ENCODE measurements around the gene TM9SF4. TPM values are rescaled to one million over a fixed set of nuclear protein-coding genes. Genes with fewer than 3 reads are reported as not detected.

The TM9SF4 gene
- polyA plus RNA-seq, 5 donors, result 53.1 to 66.4 (median 58.6) TPM

DNA sequence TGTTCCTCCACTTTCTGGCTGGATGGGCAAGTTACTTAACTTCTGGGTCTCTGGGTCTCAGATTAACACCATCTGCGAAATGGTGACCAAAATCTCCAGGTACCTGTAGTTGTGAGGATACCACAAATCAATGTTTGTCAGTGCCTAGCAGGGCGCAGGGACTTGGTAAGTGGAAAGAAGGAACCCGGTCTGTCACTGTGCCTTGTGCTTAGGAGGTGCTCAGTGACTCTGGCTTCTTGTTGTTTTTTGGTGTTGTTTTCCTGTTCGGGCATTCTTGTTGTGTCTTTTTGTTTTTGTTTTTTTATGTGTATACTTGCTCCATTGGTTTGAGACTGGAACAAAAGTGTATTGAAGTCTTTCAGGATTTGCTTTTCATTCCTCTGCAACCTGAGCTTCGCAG, 17.8 kb downstream of the TM9SF4 start:
- no peak for DNase-seq

DNA sequence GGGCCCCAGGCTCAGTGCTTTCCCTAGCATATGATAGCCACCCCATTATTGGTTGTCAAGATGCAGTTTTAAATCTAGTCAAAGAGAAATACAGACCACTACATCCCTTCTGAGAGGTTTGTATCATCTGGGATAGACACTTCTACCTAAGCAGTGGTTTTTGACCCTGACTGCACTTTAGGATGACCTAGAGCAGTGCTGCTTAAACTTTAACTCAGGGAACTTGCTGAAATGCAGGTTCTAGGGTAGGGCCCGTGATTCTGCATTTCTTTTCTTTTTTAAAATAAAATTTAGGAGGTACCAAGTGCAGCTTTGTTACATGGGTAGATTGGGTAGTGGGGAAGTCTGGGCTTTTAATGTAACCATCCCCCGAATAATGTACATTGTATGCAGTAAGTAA, 18.7 kb downstream of the TM9SF4 start:
- no peak for DNase-seq

DNA sequence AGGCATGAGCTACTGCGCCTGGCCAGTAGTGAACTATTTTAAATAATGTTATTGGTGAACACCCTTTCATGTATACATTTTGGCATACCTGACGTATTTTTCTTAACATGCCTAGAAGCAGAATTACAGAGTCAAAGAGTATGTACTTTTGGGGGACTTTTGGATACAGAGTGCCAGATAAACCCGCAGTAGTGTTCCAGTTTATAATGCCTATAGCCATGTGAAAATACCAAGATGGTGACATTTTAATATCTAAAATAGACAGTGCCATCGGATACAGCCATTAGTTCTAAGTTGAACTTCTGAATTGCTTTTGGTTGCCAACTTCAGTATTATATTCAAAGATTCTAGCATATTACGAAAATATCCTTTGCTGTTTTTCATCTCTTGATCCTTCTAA, 20.3 kb downstream of the TM9SF4 start:
- DNase-seq, result no peak

DNA sequence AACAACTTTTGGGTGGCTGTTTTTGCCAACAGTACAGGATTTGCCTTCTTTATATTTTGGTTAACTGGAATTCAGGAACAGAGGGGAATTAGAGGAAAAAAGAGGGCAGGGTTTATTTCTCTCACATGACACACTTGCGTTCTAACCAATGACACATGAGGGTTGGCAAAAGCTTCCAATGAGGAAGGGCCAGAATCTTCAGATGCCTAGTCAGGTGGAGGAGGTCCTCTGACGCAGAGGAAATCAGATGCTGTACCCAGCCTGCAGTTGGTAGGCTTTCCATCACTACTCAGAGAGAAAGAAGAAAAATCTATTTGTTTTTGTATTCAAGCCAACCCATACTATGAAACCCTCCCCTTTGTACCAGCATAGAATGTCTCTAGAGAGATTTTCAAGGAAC, 20.8 kb downstream of the TM9SF4 start:
- no peak for DNase-seq

DNA sequence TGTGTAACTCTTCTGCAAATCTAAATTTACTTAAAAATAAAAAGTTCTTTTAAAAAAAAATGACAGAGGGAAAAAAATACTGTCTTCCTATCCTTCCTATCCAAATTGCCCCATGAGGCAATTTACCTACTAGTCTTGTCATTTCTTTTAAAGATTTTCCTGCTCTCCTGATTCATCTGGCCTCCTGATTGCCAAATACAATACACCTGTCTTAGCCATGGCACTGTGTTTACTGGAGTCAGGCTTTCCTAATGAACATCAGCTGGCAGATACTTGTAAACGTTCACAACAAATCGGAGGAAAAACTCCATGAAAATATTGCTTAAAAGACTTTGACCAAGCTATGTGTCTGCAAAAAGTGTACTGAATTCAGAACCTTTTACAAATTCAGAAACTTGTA, 21.5 kb downstream of the TM9SF4 start:
- no peak for DNase-seq

DNA sequence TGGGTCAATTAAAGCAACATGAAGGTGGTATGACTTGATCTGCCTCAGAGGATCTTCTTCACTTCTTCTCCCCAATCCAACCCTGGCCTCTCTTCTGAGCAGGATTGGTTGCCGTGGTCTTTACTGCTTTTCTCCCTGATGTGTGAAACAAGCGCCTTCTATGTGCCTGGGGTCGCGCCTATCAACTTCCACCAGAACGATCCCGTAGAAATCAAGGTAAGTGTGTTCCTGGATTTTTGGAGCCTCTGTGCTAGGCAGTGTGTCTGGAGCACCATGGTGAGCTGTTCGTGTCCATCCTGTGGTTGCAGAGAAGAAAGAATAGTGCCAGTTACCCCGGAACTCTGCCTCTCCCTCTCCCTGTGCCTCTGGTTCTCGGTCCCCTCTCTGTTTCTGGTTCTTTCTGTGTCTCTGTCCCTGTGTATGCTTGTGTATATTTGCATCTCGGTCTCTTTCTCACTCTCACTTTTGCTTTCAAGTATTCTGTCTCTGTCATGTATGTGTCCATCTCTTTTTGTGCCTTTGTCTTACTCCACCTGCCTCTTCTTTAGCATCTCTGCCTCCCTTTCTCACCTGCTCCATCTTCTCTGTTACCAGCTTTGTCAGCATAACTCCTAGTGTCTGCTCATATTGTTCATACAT, 23.5 kb downstream of the TM9SF4 start:
- DNase-seq, result no peak

DNA sequence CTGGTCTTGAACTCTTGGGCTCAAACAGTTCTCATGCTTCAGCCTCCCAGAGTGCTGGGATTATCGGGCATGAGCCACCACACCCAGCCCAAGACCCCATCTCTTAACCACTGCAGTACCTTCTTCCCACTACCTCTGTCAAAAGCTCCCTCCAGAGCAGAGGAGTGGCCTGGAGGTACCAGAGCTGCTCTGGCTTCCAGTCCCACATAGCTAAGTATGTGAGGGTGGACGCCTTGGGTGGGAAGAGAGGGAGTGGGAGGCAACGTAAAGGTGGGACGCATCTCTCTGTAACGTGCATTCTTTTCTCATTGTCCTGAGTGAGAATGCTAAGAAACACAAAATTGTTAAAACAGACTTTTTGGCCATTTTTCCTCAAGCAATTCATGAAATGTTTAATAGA, 24.5 kb downstream of the TM9SF4 start:
- DNase-seq, result no peak

DNA sequence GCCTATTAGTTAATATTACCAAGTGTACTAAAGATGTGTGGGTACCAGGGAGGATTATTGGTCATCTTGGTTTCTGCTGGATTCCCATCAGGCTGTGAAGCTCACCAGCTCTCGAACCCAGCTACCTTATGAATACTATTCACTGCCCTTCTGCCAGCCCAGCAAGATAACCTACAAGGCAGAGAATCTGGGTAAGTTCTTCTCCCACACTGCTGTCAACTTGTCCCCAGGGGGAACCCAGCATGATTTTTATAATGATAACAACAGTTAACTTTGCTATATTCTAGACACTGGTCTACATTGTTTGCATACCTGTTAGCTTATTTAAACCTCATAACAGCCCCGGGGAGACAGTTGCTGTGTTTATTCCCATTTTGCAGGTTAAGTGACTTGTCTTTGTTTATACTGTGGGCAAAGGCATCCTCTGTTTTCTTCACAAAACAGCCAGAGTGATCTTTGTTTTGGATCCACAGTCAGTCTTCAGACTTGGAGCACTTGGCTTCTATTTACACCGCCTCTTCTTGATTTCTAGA, 26.5 kb downstream of the TM9SF4 start:
- no peak for DNase-seq

DNA sequence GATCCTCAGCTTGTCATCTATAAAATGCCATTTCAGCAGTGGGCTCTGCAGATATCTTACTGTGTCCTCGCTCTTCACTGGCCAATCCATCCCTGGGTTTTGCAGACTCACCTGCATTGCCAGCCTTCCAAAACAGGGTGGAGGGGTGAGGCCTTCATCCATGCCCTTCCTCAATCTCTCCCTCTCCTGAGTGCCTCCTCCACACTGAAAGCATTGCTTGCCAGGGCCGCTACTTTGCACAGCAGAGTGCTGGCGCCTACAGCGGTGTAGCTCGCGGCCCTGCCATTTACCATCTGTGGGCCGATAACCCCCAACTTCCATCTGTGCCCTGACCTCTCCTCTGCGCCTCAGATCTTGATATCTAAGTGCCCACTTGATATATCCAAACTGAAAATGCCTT, 29.4 kb downstream of the TM9SF4 start:
- DNase-seq, result no peak

DNA sequence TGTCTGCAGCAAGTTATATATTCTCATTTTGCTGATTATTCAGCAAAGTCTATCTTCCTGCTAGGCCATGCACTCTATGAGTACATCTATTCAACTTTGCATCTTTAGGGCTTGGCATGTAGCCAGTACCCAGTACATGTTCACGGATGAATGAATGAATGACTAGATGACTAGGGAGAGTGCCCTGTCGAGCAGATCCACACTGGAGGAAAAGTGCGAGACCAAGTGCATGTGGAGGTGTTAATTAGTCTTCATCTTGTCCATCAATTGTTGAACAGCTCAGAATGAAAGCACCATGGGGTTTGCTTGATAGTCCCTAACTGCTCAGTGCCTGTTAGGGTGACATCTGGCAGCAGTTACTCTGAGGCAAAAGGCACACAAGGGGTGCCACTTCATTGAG, 30.4 kb downstream of the TM9SF4 start:
- no peak for DNase-seq

DNA sequence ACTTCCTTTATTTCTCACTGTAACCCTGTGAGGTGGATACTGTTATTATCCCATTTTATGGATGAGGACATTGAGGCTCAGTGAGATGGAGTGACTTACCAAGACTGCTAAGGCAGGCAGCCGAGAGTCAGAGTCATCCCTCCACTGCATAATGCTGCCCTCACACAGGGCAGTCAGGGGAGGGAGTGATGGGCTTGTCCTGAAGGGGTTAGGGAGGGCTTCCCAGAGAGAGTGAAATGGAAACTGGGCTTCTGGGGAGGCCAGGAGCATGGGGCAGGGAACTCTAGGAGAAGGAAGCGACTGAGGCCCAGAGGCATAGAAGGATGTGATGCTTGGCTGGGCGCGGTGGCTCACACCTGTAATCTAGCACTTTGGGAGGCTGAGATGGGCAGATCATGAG, 31.1 kb downstream of the TM9SF4 start:
- DNase-seq, result no peak

DNA sequence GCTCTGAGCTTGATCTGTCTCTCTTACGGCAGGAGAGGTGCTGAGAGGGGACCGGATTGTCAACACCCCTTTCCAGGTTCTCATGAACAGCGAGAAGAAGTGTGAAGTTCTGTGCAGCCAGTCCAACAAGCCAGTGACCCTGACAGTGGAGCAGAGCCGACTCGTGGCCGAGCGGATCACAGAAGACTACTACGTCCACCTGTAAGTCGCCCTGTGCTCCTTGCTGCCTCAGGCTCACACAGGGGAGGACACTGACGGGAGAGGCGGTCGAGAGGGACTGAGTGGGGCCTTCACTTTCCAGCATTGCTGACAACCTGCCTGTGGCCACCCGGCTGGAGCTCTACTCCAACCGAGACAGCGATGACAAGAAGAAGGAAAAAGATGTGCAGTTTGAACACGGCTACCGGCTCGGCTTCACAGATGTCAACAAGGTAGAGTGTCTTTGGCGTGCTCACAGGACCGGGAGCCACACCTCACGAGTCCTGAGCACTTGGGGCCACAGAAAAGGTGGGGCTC, 32.0 kb downstream of the TM9SF4 start:
- DNase-seq, result no peak

DNA sequence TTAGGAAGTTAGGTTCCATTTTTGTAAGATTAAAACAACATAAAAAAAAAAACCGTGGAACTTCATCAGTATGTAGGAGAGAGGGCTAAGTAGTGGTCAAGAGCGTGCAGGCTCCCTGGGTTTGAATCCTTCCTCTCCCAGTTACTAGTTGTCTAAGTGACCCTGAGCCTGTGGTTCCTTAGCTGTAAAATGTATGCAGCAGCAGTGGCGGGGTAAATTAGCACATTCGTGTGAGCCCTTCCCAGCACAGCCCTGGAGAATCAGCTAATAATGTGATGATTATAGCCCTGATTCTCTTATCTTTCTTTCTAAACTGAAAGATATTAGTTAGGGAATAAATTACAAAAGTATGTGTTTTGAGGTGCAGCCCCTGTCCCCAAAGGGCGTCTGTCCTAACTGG, 32.6 kb downstream of the TM9SF4 start:
- no peak for DNase-seq

DNA sequence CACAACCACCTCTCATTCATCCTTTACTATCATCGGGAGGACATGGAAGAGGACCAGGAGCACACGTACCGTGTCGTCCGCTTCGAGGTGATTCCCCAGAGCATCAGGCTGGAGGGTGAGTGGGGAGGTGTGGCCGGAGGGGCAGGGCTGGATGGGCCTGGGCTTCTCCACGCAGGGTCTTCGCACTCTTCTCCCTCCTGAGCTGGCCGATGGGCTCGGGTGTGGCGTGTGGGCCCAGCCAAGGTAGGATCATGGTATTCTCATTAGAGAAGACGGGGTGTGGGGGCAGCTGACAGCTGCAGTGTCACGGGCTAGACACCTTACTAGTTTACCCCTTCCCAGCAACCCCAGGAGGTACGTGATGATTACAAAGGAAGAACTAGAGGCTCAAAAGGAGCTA, 33.5 kb downstream of the TM9SF4 start:
- no peak for DNase-seq

DNA sequence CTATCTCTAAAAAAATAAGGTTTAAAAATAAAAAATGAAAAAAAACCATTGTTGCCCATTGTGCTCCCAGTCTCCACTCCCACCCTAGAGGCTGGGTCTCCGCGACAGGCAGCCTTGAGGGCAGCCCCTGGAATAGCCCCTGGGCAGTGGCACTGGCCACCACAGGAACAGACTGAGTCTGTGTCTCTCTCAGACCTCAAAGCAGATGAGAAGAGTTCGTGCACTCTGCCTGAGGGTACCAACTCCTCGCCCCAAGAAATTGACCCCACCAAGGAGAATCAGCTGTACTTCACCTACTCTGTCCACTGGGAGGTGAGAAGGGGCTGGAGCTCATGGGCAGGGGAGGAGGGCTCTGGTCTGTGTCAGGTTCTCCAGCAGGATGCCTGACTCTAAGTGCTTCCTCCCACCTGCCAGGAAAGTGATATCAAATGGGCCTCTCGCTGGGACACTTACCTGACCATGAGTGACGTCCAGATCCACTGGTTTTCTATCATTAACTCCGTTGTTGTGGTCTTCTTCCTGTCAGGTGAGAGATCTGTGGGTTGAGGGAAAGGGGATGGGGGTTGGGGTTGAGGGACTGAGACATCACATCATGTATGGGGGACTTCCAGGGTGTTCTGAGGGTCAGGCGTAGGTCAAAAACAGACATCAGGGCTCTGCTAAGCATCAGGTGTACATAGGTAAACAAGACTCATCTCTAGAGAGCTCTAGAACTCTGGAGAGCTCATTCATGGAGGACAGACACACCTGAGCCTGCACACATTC, 35.6 kb downstream of the TM9SF4 start:
- no peak for DNase-seq

DNA sequence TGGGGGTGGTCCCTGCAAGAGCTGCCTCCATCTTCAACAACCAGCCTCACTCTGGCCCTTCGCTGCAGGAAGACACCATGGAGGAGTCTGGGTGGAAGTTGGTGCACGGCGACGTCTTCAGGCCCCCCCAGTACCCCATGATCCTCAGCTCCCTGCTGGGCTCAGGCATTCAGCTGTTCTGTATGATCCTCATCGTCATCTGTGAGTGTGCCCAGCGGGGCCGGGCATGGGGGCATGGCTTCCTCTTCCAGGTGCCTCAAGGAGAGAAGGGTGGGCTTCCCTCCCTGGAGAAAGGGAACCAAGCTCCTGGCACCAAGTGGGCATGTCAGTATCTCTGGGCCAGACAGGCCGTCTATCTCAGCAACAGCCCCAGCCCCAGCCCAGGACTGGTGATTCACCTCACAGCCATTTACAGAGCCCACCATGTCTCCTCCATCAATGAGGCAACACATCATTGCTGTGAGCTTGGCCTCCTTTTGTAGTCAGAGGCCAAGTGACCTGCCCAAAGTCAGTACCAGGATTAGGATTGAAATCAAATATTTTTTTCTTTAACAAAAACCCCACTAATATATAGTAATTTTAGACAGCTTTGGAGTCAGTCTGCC, 40.2 kb downstream of the TM9SF4 start:
- DNase-seq, result no peak

DNA sequence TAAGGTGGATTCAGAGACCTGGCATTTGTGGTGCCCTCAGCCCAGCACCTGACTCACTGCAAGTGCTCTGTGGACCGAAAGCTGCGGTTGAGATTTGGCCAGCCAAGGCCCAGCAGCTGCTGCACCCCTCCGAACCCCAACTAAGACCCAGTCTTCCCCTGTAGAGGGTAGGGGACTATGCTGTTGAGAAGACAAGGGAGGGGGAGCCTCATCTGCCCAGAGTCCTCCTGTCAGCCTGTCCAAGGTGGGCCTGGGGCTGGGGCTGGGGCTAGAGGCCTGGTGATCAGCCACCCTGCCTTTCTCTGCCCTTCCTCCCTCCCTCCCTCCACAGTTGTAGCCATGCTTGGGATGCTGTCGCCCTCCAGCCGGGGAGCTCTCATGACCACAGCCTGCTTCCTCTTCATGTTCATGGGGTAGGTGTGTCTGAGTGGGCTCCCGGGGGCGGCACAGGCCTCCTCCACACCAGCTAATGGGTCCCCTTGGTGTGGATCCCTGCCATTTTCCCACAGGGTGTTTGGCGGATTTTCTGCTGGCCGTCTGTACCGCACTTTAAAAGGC, 40.9 kb downstream of the TM9SF4 start:
- no peak for DNase-seq

DNA sequence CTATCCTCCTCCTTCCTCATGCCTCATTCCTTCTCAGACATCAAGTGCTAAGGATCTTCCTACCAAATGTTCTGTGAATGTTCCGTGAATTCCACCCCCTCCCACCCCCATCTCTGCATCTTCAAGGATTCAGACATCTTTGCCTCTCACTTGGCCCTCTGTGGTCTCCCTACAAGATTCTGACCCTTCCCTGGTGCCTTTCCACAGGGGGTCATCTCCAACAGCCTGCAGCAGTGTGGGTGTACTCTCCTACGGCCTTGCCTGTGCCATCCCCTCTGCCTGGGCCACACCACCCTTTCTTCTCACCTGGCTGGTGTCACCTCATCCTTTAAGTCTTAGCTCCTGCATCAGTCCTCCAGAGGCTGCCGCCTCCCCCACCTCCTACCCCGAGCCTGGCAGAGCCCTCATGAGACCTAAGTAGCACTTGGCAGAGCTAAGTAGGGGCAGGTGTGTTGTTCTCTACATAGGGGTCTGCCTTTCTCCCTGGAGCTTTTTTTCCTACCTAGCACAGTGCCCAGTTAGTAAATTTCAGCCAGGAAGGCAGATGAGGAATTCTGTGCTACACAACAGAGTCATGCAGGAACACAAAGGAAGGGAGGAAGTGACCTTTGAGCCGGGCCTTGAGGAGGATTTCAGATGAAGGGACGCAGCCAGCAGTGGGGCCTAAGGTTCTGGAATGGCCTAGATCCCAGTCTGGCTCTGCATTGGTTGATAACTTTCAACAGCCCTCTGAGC, 43.1 kb downstream of the TM9SF4 start:
- DNase-seq, result no peak

DNA sequence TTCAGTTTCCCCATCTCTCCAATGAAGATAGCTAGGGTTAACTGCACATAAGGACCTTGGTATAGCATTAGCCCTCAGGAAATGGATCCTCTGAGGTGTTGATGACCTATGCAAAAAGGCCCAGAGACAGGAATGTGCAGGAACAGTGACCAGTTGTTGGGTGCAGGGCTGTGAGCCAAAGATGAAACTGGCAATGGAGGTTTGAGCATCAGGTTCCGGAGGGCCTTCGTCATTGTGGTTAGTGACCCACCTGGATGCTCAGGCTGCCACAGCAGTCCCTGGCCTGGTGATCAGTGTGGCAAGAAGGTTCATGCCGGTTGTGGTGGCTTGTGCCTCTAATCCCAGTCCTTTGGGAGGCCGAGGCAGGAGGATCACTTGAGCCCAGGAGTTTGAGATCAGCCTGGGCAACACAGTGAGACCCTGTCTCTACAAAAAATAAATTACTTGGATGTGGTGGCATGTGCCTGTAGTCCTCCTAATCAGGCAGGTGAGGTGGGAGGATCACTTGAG, 43.7 kb downstream of the TM9SF4 start:
- no peak for DNase-seq

DNA sequence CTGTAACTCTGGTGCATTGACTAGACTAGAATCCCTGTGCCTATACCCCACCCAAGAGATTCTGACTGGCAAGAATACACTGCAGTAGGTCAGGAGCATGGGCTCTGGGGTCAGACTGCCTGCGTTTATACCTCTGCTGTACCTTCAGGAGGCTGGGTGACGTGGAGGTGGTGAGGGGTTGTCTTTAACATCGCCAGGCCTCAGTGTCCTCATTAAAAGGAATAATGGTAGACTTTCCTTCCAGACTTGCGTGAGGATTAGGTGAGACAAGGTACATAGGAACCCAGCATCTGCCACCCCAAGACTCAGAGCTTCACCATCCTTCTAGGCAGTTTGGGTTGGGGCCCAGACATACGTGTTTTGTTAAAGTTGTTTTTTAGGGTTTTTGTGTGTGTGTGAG, 44.3 kb downstream of the TM9SF4 start:
- no peak for DNase-seq

Data from right lung (tissue), 5 donors.